GM19463 (cell line): ENCODE results near the gene STH.
"Not testable (repeated sequence)": the region's sequence is repeated elsewhere in the genome, so short reads cannot be mapped to it uniquely, and the experiment has no call there.

ENCODE experiments used
- ATAC-seq: cut with Tn5 transposase; IDR thresholded peaks from one replicate; pipeline ENCODE4 v1.9.1; 2021; ENCODE audit warnings: mild to moderate bottlenecking, moderate library complexity; ENCODE audit not compliant: unreplicated experiment

STH gene

DNA sequence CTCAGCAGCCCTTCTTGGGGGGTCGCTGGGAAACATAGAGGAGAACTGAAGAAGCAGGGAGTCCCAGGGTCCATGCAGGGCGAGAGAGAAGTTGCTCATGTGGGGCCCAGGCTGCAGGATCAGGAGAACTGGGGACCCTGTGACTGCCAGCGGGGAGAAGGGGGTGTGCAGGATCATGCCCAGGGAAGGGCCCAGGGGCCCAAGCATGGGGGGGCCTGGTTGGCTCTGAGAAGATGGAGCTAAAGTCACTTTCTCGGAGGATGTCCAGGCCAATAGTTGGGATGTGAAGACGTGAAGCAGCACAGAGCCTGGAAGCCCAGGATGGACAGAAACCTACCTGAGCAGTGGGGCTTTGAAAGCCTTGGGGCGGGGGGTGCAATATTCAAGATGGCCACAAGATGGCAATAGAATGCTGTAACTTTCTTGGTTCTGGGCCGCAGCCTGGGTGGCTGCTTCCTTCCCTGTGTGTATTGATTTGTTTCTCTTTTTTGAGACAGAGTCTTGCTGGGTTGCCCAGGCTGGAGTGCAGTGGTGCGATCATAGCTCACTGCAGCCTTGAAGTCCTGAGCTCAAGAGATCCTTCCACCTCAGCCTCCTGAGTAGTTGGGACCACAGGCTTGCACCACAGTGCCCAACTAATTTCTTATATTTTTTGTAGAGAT is 3.4 kb downstream of the STH start:
- no peak for ATAC-seq

DNA sequence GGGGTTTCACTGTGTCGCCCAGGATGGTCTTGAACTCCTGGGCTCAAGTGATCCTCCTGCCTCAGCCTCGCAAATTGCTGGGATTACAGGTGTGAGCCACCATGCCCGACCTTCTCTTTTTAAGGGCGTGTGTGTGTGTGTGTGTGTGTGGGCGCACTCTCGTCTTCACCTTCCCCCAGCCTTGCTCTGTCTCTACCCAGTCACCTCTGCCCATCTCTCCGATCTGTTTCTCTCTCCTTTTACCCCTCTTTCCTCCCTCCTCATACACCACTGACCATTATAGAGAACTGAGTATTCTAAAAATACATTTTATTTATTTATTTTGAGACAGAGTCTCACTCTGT is 3.9 kb downstream of the STH start:
- no peak for ATAC-seq

DNA sequence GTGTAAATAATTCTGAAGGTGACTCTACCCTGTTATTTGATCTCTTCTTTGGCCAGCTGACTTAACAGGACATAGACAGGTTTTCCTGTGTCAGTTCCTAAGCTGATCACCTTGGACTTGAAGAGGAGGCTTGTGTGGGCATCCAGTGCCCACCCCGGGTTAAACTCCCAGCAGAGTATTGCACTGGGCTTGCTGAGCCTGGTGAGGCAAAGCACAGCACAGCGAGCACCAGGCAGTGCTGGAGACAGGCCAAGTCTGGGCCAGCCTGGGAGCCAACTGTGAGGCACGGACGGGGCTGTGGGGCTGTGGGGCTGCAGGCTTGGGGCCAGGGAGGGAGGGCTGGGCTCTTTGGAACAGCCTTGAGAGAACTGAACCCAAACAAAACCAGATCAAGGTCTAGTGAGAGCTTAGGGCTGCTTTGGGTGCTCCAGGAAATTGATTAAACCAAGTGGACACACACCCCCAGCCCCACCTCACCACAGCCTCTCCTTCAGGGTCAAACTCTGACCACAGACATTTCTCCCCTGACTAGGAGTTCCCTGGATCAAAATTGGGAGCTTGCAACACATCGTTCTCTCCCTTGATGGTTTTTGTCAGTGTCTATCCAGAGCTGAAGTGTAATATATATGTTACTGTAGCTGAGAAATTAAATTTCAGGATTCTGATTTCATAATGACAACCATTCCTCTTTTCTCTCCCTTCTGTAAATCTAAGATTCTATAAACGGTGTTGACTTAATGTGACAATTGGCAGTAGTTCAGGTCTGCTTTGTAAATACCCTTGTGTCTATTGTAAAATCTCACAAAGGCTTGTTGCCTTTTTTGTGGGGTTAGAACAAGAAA is 5.1 kb downstream of the STH start:
- no peak for ATAC-seq

DNA sequence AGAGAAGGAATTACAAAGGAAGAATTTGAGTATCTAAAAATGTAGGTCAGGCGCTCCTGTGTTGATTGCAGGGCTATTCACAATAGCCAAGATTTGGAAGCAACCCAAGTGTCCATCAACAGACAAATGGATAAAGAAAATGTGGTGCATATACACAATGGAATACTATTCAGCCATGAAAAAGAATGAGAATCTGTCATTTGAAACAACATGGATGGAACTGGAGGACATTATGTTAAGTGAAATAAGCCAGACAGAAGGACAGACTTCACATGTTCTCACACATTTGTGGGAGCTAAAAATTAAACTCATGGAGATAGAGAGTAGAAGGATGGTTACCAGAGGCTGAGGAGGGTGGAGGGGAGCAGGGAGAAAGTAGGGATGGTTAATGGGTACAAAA is 7.0 kb downstream of the STH start:
- ATAC-seq: not testable (repeated sequence)

DNA sequence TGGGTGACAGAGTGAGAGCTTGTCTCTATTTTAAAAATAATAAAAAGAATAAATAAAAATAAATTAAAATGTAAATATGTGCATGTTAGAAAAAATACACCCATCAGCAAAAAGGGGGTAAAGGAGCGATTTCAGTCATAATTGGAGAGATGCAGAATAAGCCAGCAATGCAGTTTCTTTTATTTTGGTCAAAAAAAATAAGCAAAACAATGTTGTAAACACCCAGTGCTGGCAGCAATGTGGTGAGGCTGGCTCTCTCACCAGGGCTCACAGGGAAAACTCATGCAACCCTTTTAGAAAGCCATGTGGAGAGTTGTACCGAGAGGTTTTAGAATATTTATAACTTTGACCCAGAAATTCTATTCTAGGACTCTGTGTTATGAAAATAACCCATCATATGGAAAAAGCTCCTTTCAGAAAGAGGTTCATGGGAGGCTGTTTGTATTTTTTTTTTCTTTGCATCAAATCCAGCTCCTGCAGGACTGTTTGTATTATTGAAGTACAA is 8.5 kb downstream of the STH start:
- ATAC-seq: no peak

DNA sequence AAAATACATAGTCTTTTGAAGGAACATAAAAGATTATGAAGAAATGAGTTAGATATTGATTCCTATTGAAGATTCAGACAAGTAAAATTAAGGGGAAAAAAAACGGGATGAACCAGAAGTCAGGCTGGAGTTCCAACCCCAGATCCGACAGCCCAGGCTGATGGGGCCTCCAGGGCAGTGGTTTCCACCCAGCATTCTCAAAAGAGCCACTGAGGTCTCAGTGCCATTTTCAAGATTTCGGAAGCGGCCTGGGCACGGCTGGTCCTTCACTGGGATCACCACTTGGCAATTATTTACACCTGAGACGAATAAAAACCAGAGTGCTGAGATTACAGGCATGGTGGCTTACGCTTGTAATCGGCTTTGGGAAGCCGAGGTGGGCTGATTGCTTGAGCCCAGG is 9.5 kb downstream of the STH start:
- no peak for ATAC-seq

DNA sequence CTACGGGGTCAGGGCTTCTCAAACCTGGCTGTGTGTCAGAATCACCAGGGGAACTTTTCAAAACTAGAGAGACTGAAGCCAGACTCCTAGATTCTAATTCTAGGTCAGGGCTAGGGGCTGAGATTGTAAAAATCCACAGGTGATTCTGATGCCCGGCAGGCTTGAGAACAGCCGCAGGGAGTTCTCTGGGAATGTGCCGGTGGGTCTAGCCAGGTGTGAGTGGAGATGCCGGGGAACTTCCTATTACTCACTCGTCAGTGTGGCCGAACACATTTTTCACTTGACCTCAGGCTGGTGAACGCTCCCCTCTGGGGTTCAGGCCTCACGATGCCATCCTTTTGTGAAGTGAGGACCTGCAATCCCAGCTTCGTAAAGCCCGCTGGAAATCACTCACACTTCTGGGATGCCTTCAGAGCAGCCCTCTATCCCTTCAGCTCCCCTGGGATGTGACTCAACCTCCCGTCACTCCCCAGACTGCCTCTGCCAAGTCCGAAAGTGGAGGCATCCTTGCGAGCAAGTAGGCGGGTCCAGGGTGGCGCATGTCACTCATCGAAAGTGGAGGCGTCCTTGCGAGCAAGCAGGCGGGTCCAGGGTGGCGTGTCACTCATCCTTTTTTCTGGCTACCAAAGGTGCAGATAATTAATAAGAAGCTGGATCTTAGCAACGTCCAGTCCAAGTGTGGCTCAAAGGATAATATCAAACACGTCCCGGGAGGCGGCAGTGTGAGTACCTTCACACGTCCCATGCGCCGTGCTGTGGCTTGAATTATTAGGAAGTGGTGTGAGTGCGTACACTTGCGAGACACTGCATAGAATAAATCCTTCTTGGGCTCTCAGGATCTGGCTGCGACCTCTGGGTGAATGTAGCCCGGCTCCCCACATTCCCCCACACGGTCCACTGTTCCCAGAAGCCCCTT is 10.9 kb downstream of the STH start:
- ATAC-seq: no peak

DNA sequence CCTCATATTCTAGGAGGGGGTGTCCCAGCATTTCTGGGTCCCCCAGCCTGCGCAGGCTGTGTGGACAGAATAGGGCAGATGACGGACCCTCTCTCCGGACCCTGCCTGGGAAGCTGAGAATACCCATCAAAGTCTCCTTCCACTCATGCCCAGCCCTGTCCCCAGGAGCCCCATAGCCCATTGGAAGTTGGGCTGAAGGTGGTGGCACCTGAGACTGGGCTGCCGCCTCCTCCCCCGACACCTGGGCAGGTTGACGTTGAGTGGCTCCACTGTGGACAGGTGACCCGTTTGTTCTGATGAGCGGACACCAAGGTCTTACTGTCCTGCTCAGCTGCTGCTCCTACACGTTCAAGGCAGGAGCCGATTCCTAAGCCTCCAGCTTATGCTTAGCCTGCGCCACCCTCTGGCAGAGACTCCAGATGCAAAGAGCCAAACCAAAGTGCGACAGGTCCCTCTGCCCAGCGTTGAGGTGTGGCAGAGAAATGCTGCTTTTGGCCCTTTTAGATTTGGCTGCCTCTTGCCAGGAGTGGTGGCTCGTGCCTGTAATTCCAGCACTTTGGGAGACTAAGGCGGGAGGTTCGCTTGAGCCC is 11.6 kb downstream of the STH start:
- no peak for ATAC-seq

DNA sequence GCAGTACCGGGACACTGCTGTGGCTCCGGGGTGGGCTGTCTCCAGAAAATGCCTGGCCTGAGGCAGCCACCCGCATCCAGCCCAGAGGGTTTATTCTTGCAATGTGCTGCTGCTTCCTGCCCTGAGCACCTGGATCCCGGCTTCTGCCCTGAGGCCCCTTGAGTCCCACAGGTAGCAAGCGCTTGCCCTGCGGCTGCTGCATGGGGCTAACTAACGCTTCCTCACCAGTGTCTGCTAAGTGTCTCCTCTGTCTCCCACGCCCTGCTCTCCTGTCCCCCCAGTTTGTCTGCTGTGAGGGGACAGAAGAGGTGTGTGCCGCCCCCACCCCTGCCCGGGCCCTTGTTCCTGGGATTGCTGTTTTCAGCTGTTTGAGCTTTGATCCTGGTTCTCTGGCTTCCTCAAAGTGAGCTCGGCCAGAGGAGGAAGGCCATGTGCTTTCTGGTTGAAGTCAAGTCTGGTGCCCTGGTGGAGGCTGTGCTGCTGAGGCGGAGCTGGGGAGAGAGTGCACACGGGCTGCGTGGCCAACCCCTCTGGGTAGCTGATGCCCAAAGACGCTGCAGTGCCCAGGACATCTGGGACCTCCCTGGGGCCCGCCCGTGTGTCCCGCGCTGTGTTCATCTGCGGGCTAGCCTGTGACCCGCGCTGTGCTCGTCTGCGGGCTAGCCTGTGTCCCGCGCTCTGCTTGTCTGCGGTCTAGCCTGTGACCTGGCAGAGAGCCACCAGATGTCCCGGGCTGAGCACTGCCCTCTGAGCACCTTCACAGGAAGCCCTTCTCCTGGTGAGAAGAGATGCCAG is 12.9 kb downstream of the STH start:
- ATAC-seq: no peak

DNA sequence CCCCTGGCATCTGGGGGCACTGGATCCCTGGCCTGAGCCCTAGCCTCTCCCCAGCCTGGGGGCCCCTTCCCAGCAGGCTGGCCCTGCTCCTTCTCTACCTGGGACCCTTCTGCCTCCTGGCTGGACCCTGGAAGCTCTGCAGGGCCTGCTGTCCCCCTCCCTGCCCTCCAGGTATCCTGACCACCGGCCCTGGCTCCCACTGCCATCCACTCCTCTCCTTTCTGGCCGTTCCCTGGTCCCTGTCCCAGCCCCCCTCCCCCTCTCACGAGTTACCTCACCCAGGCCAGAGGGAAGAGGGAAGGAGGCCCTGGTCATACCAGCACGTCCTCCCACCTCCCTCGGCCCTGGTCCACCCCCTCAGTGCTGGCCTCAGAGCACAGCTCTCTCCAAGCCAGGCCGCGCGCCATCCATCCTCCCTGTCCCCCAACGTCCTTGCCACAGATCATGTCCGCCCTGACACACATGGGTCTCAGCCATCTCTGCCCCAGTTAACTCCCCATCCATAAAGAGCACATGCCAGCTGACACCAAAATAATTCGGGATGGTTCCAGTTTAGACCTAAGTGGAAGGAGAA is 13.5 kb downstream of the STH start:
- no peak for ATAC-seq

DNA sequence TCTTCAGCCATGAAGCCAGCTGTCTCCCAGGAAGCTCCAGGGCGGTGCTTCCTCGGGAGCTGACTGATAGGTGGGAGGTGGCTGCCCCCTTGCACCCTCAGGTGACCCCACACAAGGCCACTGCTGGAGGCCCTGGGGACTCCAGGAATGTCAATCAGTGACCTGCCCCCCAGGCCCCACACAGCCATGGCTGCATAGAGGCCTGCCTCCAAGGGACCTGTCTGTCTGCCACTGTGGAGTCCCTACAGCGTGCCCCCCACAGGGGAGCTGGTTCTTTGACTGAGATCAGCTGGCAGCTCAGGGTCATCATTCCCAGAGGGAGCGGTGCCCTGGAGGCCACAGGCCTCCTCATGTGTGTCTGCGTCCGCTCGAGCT is 14.1 kb downstream of the STH start:
- ATAC-seq: no peak

DNA sequence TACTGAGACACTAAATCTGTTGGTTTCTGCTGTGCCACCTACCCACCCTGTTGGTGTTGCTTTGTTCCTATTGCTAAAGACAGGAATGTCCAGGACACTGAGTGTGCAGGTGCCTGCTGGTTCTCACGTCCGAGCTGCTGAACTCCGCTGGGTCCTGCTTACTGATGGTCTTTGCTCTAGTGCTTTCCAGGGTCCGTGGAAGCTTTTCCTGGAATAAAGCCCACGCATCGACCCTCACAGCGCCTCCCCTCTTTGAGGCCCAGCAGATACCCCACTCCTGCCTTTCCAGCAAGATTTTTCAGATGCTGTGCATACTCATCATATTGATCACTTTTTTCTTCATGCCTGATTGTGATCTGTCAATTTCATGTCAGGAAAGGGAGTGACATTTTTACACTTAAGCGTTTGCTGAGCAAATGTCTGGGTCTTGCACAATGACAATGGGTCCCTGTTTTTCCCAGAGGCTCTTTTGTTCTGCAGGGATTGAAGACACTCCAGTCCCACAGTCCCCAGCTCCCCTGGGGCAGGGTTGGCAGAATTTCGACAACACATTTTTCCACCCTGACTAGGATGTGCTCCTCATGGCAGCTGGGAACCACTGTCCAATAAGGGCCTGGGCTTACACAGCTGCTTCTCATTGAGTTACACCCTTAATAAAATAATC is 14.6 kb downstream of the STH start:
- ATAC-seq: no peak

DNA sequence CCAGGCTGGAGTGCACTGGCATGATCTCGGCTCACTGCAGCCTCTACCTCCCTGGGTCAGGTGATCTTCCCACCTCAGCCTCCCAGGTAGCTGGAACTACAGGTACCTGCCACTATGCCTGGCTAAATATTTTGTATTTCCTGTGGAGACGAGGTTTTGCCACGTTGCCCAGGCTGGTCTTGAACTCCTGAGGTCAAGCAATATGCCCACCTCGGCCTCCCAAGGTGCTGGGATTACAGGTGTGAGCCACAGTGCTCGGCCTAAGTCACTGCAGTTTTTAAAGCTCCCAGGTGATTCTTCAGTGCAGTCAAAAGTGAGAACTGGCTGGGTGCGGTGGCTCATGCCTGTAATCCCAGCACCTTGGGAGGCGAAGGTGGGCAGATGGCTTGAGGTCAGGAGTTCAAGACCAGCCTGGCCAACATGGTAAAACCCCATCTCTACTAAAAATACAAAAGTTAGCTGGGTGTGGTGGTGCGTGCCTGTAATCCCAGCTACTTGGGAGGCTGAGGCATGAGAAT is 20.4 kb downstream of the STH start:
- not testable (repeated sequence) for ATAC-seq

DNA sequence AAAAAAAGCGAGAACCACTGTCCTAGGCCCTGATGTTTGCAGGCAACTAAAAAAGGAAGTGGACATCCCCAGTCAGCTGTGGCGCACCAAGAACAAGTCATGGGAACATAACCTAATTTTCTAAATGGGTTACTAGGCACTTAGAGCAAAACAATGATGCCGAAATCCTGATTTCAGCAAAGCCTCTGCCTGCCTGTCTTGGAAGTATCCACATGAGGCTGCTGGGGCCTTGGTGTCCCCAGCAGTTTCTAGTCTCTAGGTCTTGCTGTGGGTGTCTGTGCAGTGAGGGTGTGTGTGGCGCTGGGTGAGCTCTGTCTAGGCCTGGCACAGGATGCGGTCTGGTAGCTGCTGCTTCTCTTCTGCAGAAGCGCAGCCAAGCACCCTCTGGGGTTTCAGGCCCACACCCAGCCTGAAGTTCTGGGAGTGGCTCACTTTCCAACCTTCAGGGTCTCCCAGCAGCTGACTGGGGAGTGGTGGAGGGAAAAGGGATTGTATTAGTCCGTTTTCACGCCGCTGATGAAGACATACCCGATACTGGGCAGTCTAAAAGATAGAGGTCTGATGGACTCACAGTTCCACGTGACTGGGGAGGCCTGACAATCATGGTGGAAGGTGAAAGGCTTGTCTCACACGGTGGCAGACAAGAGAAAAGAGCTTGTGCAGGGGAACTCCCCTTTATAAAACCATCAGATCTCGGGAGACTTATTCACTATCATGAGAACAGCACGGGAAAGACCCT is 21.1 kb downstream of the STH start:
- no peak for ATAC-seq

DNA sequence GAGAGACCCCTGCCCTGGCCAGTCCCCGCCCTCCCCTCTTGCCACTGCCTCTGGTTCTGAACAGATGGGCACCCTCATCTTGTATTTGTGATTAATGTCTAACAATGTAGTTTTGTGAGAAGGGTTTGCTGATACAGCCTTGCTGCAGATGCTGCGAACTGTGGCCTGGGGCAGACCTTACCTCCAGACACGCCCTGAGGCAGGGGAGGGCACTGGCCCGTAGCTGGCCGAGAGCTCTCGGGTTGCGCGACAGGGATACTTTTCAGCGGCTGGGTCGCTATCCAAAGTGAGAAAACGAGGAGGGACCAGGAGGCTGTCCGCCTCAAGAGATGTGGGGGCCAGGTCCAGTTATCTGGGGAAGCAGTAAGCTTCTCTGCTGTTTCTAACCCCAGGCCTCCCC is 21.9 kb downstream of the STH start:
- ATAC-seq: no peak

DNA sequence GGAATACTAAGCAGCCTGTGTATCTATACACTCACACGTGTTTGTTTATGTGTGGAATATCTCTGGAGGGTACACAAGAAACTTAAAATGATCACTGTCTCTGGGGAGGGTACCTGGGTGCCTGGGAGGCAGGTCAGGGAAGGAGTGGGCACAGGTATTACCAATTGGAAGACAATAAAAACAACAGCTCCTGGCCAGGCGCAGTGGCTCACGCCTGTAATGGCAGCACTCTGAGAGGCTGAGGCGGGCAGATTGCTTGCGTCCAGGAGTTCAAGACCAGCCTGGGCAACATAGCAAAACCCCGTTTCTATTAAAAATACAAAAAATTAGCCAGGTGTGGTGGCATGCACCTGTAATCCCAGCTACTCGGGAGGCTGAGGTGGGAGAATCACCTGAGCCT is 24.3 kb downstream of the STH start:
- not testable (repeated sequence) for ATAC-seq

DNA sequence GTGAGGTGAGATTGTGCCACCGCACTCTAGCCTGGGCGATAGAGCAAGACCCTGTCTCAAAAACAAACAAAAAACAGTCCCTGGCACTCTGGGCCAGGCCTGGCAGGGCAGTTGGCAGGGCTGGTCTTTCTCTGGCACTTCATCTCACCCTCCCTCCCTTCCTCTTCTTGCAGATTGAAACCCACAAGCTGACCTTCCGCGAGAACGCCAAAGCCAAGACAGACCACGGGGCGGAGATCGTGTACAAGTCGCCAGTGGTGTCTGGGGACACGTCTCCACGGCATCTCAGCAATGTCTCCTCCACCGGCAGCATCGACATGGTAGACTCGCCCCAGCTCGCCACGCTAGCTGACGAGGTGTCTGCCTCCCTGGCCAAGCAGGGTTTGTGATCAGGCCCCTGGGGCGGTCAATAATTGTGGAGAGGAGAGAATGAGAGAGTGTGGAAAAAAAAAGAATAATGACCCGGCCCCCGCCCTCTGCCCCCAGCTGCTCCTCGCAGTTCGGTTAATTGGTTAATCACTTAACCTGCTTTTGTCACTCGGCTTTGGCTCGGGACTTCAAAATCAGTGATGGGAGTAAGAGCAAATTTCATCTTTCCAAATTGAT is 24.8 kb downstream of the STH start:
- ATAC-seq: no peak

DNA sequence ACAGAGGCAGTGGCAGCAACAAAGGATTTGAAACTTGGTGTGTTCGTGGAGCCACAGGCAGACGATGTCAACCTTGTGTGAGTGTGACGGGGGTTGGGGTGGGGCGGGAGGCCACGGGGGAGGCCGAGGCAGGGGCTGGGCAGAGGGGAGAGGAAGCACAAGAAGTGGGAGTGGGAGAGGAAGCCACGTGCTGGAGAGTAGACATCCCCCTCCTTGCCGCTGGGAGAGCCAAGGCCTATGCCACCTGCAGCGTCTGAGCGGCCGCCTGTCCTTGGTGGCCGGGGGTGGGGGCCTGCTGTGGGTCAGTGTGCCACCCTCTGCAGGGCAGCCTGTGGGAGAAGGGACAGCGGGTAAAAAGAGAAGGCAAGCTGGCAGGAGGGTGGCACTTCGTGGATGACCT is 25.5 kb downstream of the STH start:
- ATAC-seq: no peak
